ENCODE measurements around the gene ZNF598. TPM values are rescaled to one million over a fixed set of nuclear protein-coding genes. Genes with fewer than 3 reads are reported as not detected.

Gene ZNF598
- total RNA-seq, 1 experiment from 2014 or later, result 44.4 TPM

DNA sequence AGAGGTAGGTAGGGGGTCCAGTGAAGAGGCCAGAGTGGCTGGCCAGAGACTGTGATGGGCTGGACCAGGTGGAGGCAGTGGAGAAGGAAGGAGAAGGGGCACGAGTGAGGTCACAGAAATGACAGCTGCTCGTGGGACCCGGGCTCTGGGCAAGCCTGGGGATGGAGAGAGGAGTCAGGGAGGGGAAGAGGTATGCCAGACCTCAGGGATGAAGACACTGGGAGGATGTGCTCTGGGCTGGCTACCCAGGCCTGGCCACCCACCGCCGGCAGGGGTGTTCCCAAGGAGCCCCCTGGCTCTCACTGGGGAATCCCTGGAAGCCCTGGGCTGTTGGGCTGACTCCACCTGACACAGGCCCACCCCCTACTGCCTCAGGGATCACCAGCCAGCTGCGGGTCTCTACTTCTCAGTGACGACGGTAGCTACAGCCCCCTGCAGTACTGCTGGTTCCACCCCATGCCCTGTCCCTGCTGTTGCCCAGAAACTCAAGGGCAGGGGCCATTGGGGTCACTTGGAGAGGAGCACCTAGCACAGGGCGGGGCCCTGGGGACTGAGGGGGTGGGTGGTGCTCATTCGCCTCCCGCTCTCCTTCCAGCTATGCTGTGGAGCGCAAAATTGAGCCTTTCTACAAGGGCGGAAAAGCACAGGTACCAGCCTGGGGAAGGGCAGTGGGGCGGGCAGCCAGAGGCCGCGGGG, 36.0 kb downstream of the ZNF598 start:
- no peaks in the 10 kb centered on the region for H3K9me2 ChIP-seq (replicated peaks; ENCODE audit: low read length)
- no peaks in the 10 kb centered on the region for H4K20me1 ChIP-seq (ENCODE audit: low read length)
- TF ChIP-seq EZH2 (IDR thresholded peaks at IDR 0.05; ENCODE audit: low read length, unreplicated experiment), result no peak
- TF ChIP-seq EZH2phosphoT487 (IDR thresholded peaks at IDR 0.05; ENCODE audit: borderline replicate concordance, low read length), result no peak
- TF ChIP-seq, protein P1, sequence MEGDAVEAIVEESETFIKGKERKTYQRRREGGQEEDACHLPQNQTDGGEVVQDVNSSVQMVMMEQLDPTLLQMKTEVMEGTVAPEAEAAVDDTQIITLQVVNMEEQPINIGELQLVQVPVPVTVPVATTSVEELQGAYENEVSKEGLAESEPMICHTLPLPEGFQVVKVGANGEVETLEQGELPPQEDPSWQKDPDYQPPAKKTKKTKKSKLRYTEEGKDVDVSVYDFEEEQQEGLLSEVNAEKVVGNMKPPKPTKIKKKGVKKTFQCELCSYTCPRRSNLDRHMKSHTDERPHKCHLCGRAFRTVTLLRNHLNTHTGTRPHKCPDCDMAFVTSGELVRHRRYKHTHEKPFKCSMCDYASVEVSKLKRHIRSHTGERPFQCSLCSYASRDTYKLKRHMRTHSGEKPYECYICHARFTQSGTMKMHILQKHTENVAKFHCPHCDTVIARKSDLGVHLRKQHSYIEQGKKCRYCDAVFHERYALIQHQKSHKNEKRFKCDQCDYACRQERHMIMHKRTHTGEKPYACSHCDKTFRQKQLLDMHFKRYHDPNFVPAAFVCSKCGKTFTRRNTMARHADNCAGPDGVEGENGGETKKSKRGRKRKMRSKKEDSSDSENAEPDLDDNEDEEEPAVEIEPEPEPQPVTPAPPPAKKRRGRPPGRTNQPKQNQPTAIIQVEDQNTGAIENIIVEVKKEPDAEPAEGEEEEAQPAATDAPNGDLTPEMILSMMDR (conservative IDR thresholded peaks at IDR 0.05; ENCODE audit: low read depth, low read length), result no peak
- peak overlapping the region; percentile 95; the same call in 1 of the 2 replicates for H3K4me3 ChIP-seq (ENCODE audit: low read length)
- H2AFZ ChIP-seq (ENCODE audit: low read length), result no peak overlapping the region
- H3F3A ChIP-seq (ENCODE audit: low read length, unreplicated experiment), result no peaks in the 10 kb centered on the region
- peaks cover 21% of the 10 kb centered on the region for H3K79me2 ChIP-seq (ENCODE audit: low read length)
- POLR2A ChIA-PET (ENCODE audit: unreplicated experiment), result no interaction called here
- BruUV-seq (replicated peaks), result no TSS peak
- intact Hi-C loops (cut with micrococcal nuclease), result no loop called here
- no peaks in the 10 kb centered on the region for H3K9me3 ChIP-seq (ENCODE audit: low read length)
- ATAC-seq (no peak), DNase-seq (no peak)
- H3K4me2 ChIP-seq (ENCODE audit: low read length), result peak overlapping the region; percentile 98
- H3K9ac ChIP-seq (ENCODE audit: low read length), result no peak overlapping the region
- CTCF ChIA-PET, result no interaction called here
- peaks cover under 1% of the 10 kb centered on the region; the same call in 1 of the 2 replicates for H3K4me1 ChIP-seq (ENCODE audit: insufficient read depth, low read length)
- H3K36me3 ChIP-seq (ENCODE audit: low read depth, low read length), result no peaks in the 10 kb centered on the region
- H3K27me3 ChIP-seq (ENCODE audit: low read length), result no peaks in the 10 kb centered on the region
- H3K27ac ChIP-seq (ENCODE audit: low read length), result no peak overlapping the region

DNA sequence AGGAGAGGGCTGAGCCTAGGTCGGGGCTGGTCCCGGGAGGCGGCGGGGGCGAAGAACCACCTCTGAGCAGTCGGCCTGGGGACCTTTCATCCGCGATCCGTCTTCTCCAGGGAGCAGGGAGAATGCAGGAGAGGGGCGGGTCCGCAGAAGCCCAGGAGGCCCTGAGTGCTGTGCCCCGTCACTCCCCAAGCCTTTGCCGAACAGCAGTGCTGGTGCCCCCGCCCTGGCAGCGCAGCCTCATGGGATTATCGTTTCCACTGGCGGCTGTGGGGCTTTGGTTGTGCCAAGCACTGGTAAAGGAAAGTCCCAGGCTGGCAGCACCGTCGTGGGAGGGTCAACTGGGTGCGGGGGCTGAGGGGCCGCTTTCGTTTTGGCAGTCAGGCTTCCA, 37.1 kb downstream of the ZNF598 start:
- CTCF ChIA-PET, result no interaction called here
- Histone ChIP-seq H4K20me1 (ENCODE audit: low read length) (no peaks in the 10 kb centered on the region), H3K36me3 (ENCODE audit: low read depth, low read length) (no peaks in the 10 kb centered on the region)

More for the DNA sequence above, 37.1 kb downstream of the ZNF598 start:
- DNase-seq, result no peak
- peak overlapping the region; percentile 95 for H3K4me3 ChIP-seq (ENCODE audit: low read length)
- H2AFZ ChIP-seq (ENCODE audit: low read length), result peak overlapping the region; percentile 81
- TF ChIP-seq EZH2phosphoT487 (IDR thresholded peaks at IDR 0.05; ENCODE audit: borderline replicate concordance, low read length) (no peak), EZH2 (IDR thresholded peaks at IDR 0.05; ENCODE audit: low read length, unreplicated experiment) (no peak)
- TF ChIP-seq, protein P1 (conservative IDR thresholded peaks at IDR 0.05; ENCODE audit: low read depth, low read length), result no peak
- H3K9me3 ChIP-seq (ENCODE audit: low read length), result no peaks in the 10 kb centered on the region
- BruUV-seq (replicated peaks), result no TSS peak
- intact Hi-C loops (cut with micrococcal nuclease), result no loop called here
- POLR2A ChIA-PET (ENCODE audit: unreplicated experiment), result no interaction called here
- peak; percentile 42 for ATAC-seq
- H3K4me2 ChIP-seq (ENCODE audit: low read length), result peak overlapping the region; percentile 98
- no peaks in the 10 kb centered on the region for H3K4me1 ChIP-seq (ENCODE audit: insufficient read depth, low read length)
- H3K27ac ChIP-seq (ENCODE audit: low read length), result 0 out of 2 replicates have a peak overlapping the region, but pooled peaks have one; percentile 29
- H3K9me2 ChIP-seq (replicated peaks; ENCODE audit: low read length), result no peaks in the 10 kb centered on the region
- H3K27me3 ChIP-seq (ENCODE audit: low read length), result no peaks in the 10 kb centered on the region
- H3K79me2 ChIP-seq (ENCODE audit: low read length), result peaks cover 21% of the 10 kb centered on the region
- H3K9ac ChIP-seq (ENCODE audit: low read length), result peak overlapping the region; percentile 92
- H3F3A ChIP-seq (ENCODE audit: low read length, unreplicated experiment), result no peaks in the 10 kb centered on the region

Data from PC-3 (cell line).